ENCODE data around the gene CEP152.
A peak's percentile ranks its signal among the peaks of the same experiment; 100 is the strongest.

The CEP152 gene

DNA sequence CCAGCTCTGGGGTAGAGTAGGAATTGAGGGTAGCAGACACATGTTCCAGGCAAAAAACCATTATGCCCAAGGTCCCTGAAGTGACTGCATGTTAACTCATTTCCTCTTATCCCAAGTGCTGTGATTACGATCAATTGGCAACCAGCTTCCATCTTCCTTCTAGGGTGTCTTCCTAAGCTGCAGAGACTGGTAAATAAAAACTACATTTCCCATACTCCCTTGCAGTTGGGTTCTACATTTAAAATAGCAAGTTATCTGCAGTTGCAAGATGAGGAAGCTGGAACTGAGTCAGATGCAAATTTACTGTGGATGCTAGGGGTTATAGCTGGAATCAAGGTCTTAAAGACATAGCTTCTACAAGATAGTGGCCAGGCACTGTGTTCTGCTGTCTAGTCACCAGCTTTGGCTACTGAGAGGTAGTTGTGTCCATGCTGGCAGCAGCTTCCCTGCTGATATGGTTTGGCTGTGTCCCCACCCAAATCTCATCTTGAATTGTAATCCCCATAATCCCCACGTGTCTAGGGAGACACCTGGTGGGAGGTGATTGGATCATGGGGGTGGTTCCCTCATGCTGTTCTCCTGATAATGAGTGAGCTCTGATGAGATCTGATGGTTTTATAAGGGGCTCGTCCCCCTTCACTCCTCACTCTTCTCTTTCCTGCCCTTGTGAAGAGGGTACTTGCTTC, 114.1 kb downstream of the CEP152 start:
- TF ChIP-seq, protein P1, sequence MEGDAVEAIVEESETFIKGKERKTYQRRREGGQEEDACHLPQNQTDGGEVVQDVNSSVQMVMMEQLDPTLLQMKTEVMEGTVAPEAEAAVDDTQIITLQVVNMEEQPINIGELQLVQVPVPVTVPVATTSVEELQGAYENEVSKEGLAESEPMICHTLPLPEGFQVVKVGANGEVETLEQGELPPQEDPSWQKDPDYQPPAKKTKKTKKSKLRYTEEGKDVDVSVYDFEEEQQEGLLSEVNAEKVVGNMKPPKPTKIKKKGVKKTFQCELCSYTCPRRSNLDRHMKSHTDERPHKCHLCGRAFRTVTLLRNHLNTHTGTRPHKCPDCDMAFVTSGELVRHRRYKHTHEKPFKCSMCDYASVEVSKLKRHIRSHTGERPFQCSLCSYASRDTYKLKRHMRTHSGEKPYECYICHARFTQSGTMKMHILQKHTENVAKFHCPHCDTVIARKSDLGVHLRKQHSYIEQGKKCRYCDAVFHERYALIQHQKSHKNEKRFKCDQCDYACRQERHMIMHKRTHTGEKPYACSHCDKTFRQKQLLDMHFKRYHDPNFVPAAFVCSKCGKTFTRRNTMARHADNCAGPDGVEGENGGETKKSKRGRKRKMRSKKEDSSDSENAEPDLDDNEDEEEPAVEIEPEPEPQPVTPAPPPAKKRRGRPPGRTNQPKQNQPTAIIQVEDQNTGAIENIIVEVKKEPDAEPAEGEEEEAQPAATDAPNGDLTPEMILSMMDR (conservative IDR thresholded peaks at IDR 0.05; ENCODE audit: low read depth, low read length) = no peak
- peak; percentile 35 for DNase-seq (ENCODE audit: low read depth)
- no peak overlapping the region for H3K4me3 ChIP-seq (ENCODE audit: low read depth, low read length)

DNA sequence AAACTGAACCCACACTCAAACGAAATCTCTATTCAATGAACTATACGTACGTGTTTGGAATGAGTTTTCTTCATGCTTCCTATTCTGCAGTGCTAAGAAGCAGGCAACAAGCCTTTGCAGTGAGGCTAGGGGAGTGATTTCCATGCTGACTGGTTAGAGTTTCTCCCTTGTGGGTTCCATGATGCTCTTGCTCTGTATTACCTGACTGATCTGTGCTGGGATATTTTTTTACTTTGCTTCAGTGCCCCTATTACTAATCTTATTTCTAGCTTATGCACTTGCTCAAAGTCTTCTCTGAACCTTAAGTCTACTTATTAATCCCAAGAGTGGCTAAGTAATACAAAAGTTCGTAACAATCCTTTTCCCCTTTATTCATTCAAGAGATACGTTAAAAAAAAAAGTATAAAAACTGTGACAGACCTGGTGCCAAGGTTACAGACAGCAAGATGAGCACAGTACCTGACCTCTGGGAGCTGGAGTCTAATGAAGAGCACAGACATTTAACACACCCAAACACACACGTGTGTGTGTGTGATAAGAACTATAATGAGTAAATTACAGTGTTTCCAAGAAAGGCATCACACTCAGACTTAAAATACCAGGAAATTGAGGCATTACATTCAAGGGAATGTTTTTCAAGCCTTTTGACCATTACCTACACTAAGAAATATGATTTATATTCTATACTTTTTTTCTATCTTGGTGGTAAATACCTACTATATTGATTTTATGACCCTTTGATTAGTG, 114.9 kb downstream of the CEP152 start:
- TF ChIP-seq, protein P1 (conservative IDR thresholded peaks at IDR 0.05; ENCODE audit: low read depth, low read length) = no peak
- no peak overlapping the region for H3K4me3 ChIP-seq (ENCODE audit: low read depth, low read length)
- no peak for DNase-seq (ENCODE audit: low read depth)

DNA sequence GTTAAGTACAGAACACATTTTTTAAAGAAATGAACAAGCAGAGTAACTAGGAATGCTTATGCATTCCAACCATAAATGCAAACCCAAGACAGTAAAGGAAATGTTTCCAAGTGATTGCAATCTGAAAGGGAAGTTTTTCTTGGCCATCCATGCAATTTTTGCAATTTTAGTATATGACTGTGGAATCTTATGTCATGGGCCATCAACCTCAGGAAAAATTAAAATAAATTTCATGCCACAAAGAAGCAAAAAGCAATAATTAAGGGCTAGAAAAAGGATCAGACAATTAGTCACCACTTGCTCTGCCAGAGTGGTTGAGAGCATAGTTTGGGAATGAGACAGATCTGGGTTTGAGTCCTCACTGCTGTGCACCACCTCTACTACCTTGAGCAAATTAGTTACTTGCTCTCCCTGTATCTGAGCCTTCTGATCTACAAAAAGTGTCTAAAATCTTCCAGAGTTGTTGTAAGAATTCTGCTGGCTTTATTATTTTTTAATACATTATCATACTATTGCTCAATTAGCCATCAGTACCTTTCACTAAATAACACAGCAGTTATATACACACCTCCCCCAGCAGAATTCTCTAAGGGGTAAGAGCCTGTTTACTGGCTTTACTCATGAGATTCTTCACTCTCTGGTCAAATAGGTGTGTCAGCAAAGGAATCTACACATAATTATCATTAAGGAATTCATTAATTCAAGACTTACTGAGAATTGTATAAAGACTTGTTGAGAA, 115.6 kb downstream of the CEP152 start:
- no peak overlapping the region for H3K4me3 ChIP-seq (ENCODE audit: low read depth, low read length)
- TF ChIP-seq, protein P1 (conservative IDR thresholded peaks at IDR 0.05; ENCODE audit: low read depth, low read length) = no peak
- peak; percentile 86 for DNase-seq (ENCODE audit: low read depth)

DNA sequence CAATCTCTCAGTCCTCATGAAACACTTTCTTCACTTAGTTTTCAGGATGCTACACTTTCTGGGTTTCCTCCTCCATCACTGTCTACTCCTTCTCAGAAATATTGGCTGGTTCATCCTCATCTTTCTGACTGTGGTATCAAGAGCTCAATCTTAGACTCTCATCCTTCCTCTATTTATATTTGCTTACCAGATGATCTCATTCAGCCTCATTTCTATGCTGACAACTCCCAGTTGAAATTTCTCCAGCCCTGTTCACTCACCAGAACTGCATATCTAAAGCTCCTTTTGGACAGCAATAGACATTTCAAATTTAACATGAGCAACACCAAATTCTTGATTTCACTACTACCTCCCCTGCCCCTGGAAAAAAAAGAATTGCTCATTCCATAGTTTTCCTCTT, 117.4 kb downstream of the CEP152 start:
- DNase-seq (ENCODE audit: low read depth) = peak; percentile 57
- TF ChIP-seq, protein P1 (conservative IDR thresholded peaks at IDR 0.05; ENCODE audit: low read depth, low read length) = no peak
- no peak overlapping the region for H3K4me3 ChIP-seq (ENCODE audit: low read depth, low read length)

DNA sequence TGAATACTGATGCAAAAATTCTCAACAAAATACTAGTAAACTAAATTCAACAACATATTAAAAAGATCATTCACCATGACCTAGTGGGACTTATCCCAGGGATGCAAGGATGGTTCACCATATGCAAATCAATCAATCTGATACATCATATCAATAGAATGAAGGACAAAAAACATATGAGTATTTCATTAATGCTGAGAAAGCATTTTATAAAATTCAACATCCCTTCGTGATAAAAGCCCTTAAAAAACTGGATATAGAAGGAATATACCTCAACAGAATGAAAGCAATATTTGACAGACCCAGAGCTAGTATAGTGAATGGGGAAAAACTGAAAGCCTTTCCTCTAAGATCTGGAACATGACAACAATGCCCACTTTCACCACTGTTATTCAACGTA, 122.4 kb downstream of the CEP152 start:
- no peak overlapping the region for H3K4me3 ChIP-seq (ENCODE audit: low read depth, low read length)
- TF ChIP-seq, protein P1 (conservative IDR thresholded peaks at IDR 0.05; ENCODE audit: low read depth, low read length) = no peak
- no peak for DNase-seq (ENCODE audit: low read depth)

All from choroid plexus epithelial cell (primary cell).